ENCODE measurements around the gene MYRIP. TPM values are rescaled to one million over a fixed set of nuclear protein-coding genes. Genes with fewer than 3 reads are reported as not detected.

The MYRIP gene
- total RNA-seq, 1 experiment from 2014 or later: not detected

- no peak overlapping the region for H3K4me3 ChIP-seq (ENCODE audit: low read length)
- H3F3A ChIP-seq (ENCODE audit: low read length, unreplicated experiment): no peaks in the 10 kb centered on the region
- POLR2A ChIA-PET (ENCODE audit: unreplicated experiment): no interaction called here
- H3K4me1 ChIP-seq (ENCODE audit: insufficient read depth, low read length): no peaks in the 10 kb centered on the region
- BruUV-seq (replicated peaks): no TSS peak
- H3K9me2 ChIP-seq (replicated peaks; ENCODE audit: low read length): no peaks in the 10 kb centered on the region
- no peak overlapping the region for H3K9ac ChIP-seq (ENCODE audit: low read length)
- H3K27me3 ChIP-seq (ENCODE audit: low read length): no peaks in the 10 kb centered on the region
- CTCF ChIA-PET: no interaction called here
- TF ChIP-seq EZH2phosphoT487 (IDR thresholded peaks at IDR 0.05; ENCODE audit: borderline replicate concordance, low read length): no peak
- no peak for TF ChIP-seq EZH2 (IDR thresholded peaks at IDR 0.05; ENCODE audit: low read length, unreplicated experiment)
- TF ChIP-seq, protein P1, sequence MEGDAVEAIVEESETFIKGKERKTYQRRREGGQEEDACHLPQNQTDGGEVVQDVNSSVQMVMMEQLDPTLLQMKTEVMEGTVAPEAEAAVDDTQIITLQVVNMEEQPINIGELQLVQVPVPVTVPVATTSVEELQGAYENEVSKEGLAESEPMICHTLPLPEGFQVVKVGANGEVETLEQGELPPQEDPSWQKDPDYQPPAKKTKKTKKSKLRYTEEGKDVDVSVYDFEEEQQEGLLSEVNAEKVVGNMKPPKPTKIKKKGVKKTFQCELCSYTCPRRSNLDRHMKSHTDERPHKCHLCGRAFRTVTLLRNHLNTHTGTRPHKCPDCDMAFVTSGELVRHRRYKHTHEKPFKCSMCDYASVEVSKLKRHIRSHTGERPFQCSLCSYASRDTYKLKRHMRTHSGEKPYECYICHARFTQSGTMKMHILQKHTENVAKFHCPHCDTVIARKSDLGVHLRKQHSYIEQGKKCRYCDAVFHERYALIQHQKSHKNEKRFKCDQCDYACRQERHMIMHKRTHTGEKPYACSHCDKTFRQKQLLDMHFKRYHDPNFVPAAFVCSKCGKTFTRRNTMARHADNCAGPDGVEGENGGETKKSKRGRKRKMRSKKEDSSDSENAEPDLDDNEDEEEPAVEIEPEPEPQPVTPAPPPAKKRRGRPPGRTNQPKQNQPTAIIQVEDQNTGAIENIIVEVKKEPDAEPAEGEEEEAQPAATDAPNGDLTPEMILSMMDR (conservative IDR thresholded peaks at IDR 0.05; ENCODE audit: low read depth, low read length): no peak
- H2AFZ ChIP-seq (ENCODE audit: low read length): no peak overlapping the region
- H4K20me1 ChIP-seq (ENCODE audit: low read length): no peaks in the 10 kb centered on the region
- H3K79me2 ChIP-seq (ENCODE audit: low read length): no peaks in the 10 kb centered on the region
- H3K27ac ChIP-seq (ENCODE audit: low read length): no peak overlapping the region
- intact Hi-C loops (cut with micrococcal nuclease): no loop called here
- no peaks in the 10 kb centered on the region for H3K36me3 ChIP-seq (ENCODE audit: low read depth, low read length)
- ATAC-seq (no peak), DNase-seq (no peak)
- H3K9me3 ChIP-seq (ENCODE audit: low read length): no peaks in the 10 kb centered on the region
- H3K4me2 ChIP-seq (ENCODE audit: low read length): no peak overlapping the region
These were observed 102.3 kb downstream of the MYRIP start for GRCh38 chr3:39911465-39912309.

- ATAC-seq (no peak), DNase-seq (no peak)
- ChIA-PET CTCF (no interaction called here), POLR2A (ENCODE audit: unreplicated experiment) (no interaction called here)
- BruUV-seq (replicated peaks): no TSS peak
- no peak for TF ChIP-seq EZH2 (IDR thresholded peaks at IDR 0.05; ENCODE audit: low read length, unreplicated experiment)
- no peak for TF ChIP-seq EZH2phosphoT487 (IDR thresholded peaks at IDR 0.05; ENCODE audit: borderline replicate concordance, low read length)
- TF ChIP-seq, protein P1 (conservative IDR thresholded peaks at IDR 0.05; ENCODE audit: low read depth, low read length): no peak
- Histone ChIP-seq H3K4me2 (ENCODE audit: low read length) (no peak overlapping the region), H3K9ac (ENCODE audit: low read length) (no peak overlapping the region), H3K27me3 (ENCODE audit: low read length) (no peaks in the 10 kb centered on the region), H4K20me1 (ENCODE audit: low read length) (no peaks in the 10 kb centered on the region), H3K79me2 (ENCODE audit: low read length) (no peaks in the 10 kb centered on the region), H3K27ac (ENCODE audit: low read length) (no peak overlapping the region), H3K4me1 (ENCODE audit: insufficient read depth, low read length) (no peaks in the 10 kb centered on the region), H3F3A (ENCODE audit: low read length, unreplicated experiment) (no peaks in the 10 kb centered on the region), H2AFZ (ENCODE audit: low read length) (no peak overlapping the region), H3K9me2 (replicated peaks; ENCODE audit: low read length) (no peaks in the 10 kb centered on the region), H3K4me3 (ENCODE audit: low read length) (no peak overlapping the region), H3K36me3 (ENCODE audit: low read depth, low read length) (no peaks in the 10 kb centered on the region), H3K9me3 (ENCODE audit: low read length) (no peaks in the 10 kb centered on the region)
- intact Hi-C loops (cut with micrococcal nuclease): no loop called here
These were observed 105.6 kb downstream of the MYRIP start for GRCh38 chr3:39915027-39915426.

GRCh38 chr3:39917065-39917773 is 107.8 kb downstream of the MYRIP start:
- Histone ChIP-seq H3K79me2 (ENCODE audit: low read length) (no peaks in the 10 kb centered on the region), H3K4me2 (ENCODE audit: low read length) (no peak overlapping the region), H3K4me3 (ENCODE audit: low read length) (no peak overlapping the region), H3K4me1 (ENCODE audit: insufficient read depth, low read length) (no peaks in the 10 kb centered on the region), H3F3A (ENCODE audit: low read length, unreplicated experiment) (no peaks in the 10 kb centered on the region), H3K36me3 (ENCODE audit: low read depth, low read length) (no peaks in the 10 kb centered on the region), H4K20me1 (ENCODE audit: low read length) (no peaks in the 10 kb centered on the region), H3K9ac (ENCODE audit: low read length) (no peak overlapping the region), H3K27ac (ENCODE audit: low read length) (no peak overlapping the region), H2AFZ (ENCODE audit: low read length) (no peak overlapping the region), H3K27me3 (ENCODE audit: low read length) (no peaks in the 10 kb centered on the region), H3K9me3 (ENCODE audit: low read length) (no peaks in the 10 kb centered on the region), H3K9me2 (replicated peaks; ENCODE audit: low read length) (no peaks in the 10 kb centered on the region)
- ATAC-seq (no peak), DNase-seq (no peak)
- BruUV-seq (replicated peaks): no TSS peak
- intact Hi-C loops (cut with micrococcal nuclease): no loop called here
- TF ChIP-seq, protein P1 (conservative IDR thresholded peaks at IDR 0.05; ENCODE audit: low read depth, low read length): no peak
- TF ChIP-seq EZH2phosphoT487 (IDR thresholded peaks at IDR 0.05; ENCODE audit: borderline replicate concordance, low read length): no peak
- no peak for TF ChIP-seq EZH2 (IDR thresholded peaks at IDR 0.05; ENCODE audit: low read length, unreplicated experiment)
- POLR2A ChIA-PET (ENCODE audit: unreplicated experiment): no interaction called here
- CTCF ChIA-PET: no interaction called here
